Duodenal mucosa (tissue), 2 donors: ENCODE data around the gene PEA15.

Experiments used
- H3K27ac ChIP-seq: one replicate; pipeline ENCODE4 v1.7.0; 2013; ENCODE audit warnings: low read depth, low read length
- H3K27me3 ChIP-seq, 2 donors: one replicate each; pipeline ENCODE4 v1.7.0; 2013; ENCODE audit warnings: low read length in 2 of 2, control low read depth in 1 of 2; ENCODE audit not compliant: insufficient read depth in 2 of 2, control insufficient read depth in 1 of 2
- H3K36me3 ChIP-seq, 2 donors: one replicate each; pipeline ENCODE4 v1.7.0; 2013; ENCODE audit warnings: low read length in 2 of 2, control low read depth in 1 of 2; ENCODE audit not compliant: insufficient read depth in 2 of 2, control insufficient read depth in 1 of 2
- H3K4me1 ChIP-seq, 2 donors: one replicate each; pipeline ENCODE4 v1.7.0; 2013; ENCODE audit warnings: low read length in 2 of 2, control low read depth in 1 of 2; ENCODE audit not compliant: insufficient read depth in 2 of 2, control insufficient read depth in 1 of 2
- H3K4me3 ChIP-seq, 2 donors: one replicate each; pipeline ENCODE4 v1.7.0; 2013; ENCODE audit warnings: low read length in 2 of 2, low read depth in 1 of 2
- H3K9ac ChIP-seq, 2 donors: one replicate each; pipeline ENCODE4 v1.7.0; 2013; ENCODE audit warnings: low read length in 2 of 2, low read depth in 1 of 2
- H3K9me3 ChIP-seq, 2 donors: one replicate each; pipeline ENCODE4 v1.7.0; 2013; ENCODE audit warnings: low read length in 2 of 2, control low read depth in 1 of 2; ENCODE audit not compliant: control insufficient read depth in 1 of 2

PEA15 gene

GRCh38 chr1:160232911-160233310, 27.7 kb downstream of the PEA15 start:
- Histone ChIP-seq H3K9ac (no peak overlapping the region), H3K4me1 (no peaks in the 10 kb centered on the region), H3K9me3 (no peaks in the 10 kb centered on the region), H3K36me3 (peaks cover 32 to 91% of the 10 kb centered on the region in 2 donors), H3K27ac (no peak overlapping the region), H3K27me3 (no peaks in the 10 kb centered on the region), H3K4me3 (no peak overlapping the region)

GRCh38 chr1:160236806-160237205, 31.6 kb downstream of the PEA15 start:
- Histone ChIP-seq H3K4me3 (no peak overlapping the region), H3K9ac (no peak overlapping the region), H3K4me1 (no peaks in the 10 kb centered on the region), H3K9me3 (no peaks in the 10 kb centered on the region), H3K36me3 (peaks cover 42 to 84% of the 10 kb centered on the region in 2 donors), H3K27ac (no peak overlapping the region), H3K27me3 (no peaks in the 10 kb centered on the region)

- no peak overlapping the region for H3K9ac ChIP-seq
- no peak overlapping the region for H3K4me3 ChIP-seq
- H3K36me3 ChIP-seq: peaks cover 45 to 77% of the 10 kb centered on the region in 2 donors
- H3K9me3 ChIP-seq: no peaks in the 10 kb centered on the region
- no peaks in the 10 kb centered on the region for H3K4me1 ChIP-seq
- no peak overlapping the region for H3K27ac ChIP-seq
- H3K27me3 ChIP-seq: no peaks in the 10 kb centered on the region
Observed at GRCh38 chr1:160237558-160237957, 32.4 kb downstream of the PEA15 start.

- Histone ChIP-seq H3K9ac (no peak overlapping the region), H3K4me3 (no peak overlapping the region), H3K27me3 (no peaks in the 10 kb centered on the region), H3K27ac (no peak overlapping the region), H3K36me3 (peaks cover 50 to 81% of the 10 kb centered on the region in 2 donors), H3K4me1 (no peaks in the 10 kb centered on the region), H3K9me3 (no peaks in the 10 kb centered on the region)
Observed at GRCh38 chr1:160238408-160238807, 33.2 kb downstream of the PEA15 start.

GRCh38 chr1:160239582-160240299, 34.6 kb downstream of the PEA15 start:
- H3K36me3 ChIP-seq: peaks cover 50 to 75% of the 10 kb centered on the region in 2 donors
- no peak overlapping the region for H3K27ac ChIP-seq
- H3K9me3 ChIP-seq: no peaks in the 10 kb centered on the region
- H3K4me3 ChIP-seq: no peak overlapping the region
- H3K9ac ChIP-seq: no peak overlapping the region
- H3K27me3 ChIP-seq: no peaks in the 10 kb centered on the region
- no peaks in the 10 kb centered on the region for H3K4me1 ChIP-seq

GRCh38 chr1:160243767-160244166, 38.6 kb downstream of the PEA15 start:
- Histone ChIP-seq H3K4me3 (no peak overlapping the region), H3K27ac (no peak overlapping the region), H3K36me3 (peaks cover 28 to 41% of the 10 kb centered on the region in 2 donors), H3K27me3 (no peaks in the 10 kb centered on the region), H3K9ac (no peak overlapping the region), H3K4me1 (no peaks in the 10 kb centered on the region), H3K9me3 (no peaks in the 10 kb centered on the region)

- Histone ChIP-seq H3K27me3 (no peaks in the 10 kb centered on the region), H3K4me1 (no peaks in the 10 kb centered on the region), H3K4me3 (no peak overlapping the region)
Observed at GRCh38 chr1:160244209-160244608, 39.0 kb downstream of the PEA15 start.

GRCh38 chr1:160245434-160245833, 40.2 kb downstream of the PEA15 start:
- no peak overlapping the region for H3K27ac ChIP-seq
- H3K4me1 ChIP-seq: no peaks in the 10 kb centered on the region
- no peak overlapping the region for H3K4me3 ChIP-seq
- no peaks in the 10 kb centered on the region for H3K27me3 ChIP-seq
- no peak overlapping the region for H3K9ac ChIP-seq
- H3K36me3 ChIP-seq: peaks cover 11 to 28% of the 10 kb centered on the region in 2 donors
- no peaks in the 10 kb centered on the region for H3K9me3 ChIP-seq

More at GRCh38 chr1:160244209-160244608, 39.0 kb downstream of the PEA15 start:
- H3K9ac ChIP-seq: no peak overlapping the region
- H3K27ac ChIP-seq: no peak overlapping the region
- peaks cover 23 to 36% of the 10 kb centered on the region in 2 donors for H3K36me3 ChIP-seq
- no peaks in the 10 kb centered on the region for H3K9me3 ChIP-seq

GRCh38 chr1:160247053-160247452, 41.9 kb downstream of the PEA15 start:
- H3K27ac ChIP-seq: no peak overlapping the region
- H3K36me3 ChIP-seq: peaks cover 11 to 23% of the 10 kb centered on the region in 2 donors
- H3K4me1 ChIP-seq: no peaks in the 10 kb centered on the region
- H3K27me3 ChIP-seq: no peaks in the 10 kb centered on the region
- no peaks in the 10 kb centered on the region for H3K9me3 ChIP-seq
- no peak overlapping the region for H3K4me3 ChIP-seq
- no peak overlapping the region for H3K9ac ChIP-seq

- no peaks in the 10 kb centered on the region for H3K27me3 ChIP-seq
- peaks cover 0 to under 1% of the 10 kb centered on the region in 2 donors for H3K4me1 ChIP-seq
- H3K9ac ChIP-seq: no peak overlapping the region
- H3K27ac ChIP-seq: no peak overlapping the region
- H3K4me3 ChIP-seq: no peak overlapping the region
- H3K36me3 ChIP-seq: peaks cover 0 to 19% of the 10 kb centered on the region in 2 donors
- H3K9me3 ChIP-seq: no peaks in the 10 kb centered on the region
Observed at GRCh38 chr1:160251011-160251410, 45.8 kb downstream of the PEA15 start.
